Stimulated activated CD8-positive, alpha-beta memory T cell treated with anti-CD3 and anti-CD28 coated beads, Interleukin-7, amount 100 ng/mL, for 1 hour (primary cell): ENCODE measurements around the gene C1QTNF3.
"Not testable (repeated sequence)": the region's sequence is repeated elsewhere in the genome, so short reads cannot be mapped to it uniquely, and the experiment has no call there.

Experiments
- DNase-seq, 2 donors: peaks; one replicate each; pipeline ENCODE4 v3.0.0-alpha.2; 2020; ENCODE audit warnings: low read depth in 2 of 2

C1QTNF3 gene

GRCh38 chr5:34043099-34043876 lies at the start of gene C1QTNF3:
C1QTNF3 (minus strand) TSS chr5:34043213; CDS start chr5:34043125, 88 bp downstream.
- DNase-seq = no peak

- DNase-seq = not testable (repeated sequence)
Measured at GRCh38 chr5:34091039-34091438, 48.0 kb upstream of the C1QTNF3 start.

GRCh38 chr5:34089802-34090201 lies 46.8 kb upstream of the C1QTNF3 start:
- DNase-seq = not testable (repeated sequence)

GRCh38 chr5:34087728-34088127 lies 44.7 kb upstream of the C1QTNF3 start:
- DNase-seq = not testable (repeated sequence)

GRCh38 chr5:34083898-34084297 lies 40.9 kb upstream of the C1QTNF3 start:
- not testable (repeated sequence) for DNase-seq

GRCh38 chr5:34079505-34079904 lies 36.5 kb upstream of the C1QTNF3 start:
- not testable (repeated sequence) for DNase-seq

- DNase-seq = not testable (repeated sequence)
Measured at GRCh38 chr5:34077636-34078035, 34.6 kb upstream of the C1QTNF3 start.

- not testable (repeated sequence) for DNase-seq
Measured at GRCh38 chr5:34076719-34077364, 33.8 kb upstream of the C1QTNF3 start.

GRCh38 chr5:34074472-34074871 lies 31.5 kb upstream of the C1QTNF3 start:
- DNase-seq = not testable (repeated sequence)

- DNase-seq = not testable (repeated sequence)
Measured at GRCh38 chr5:34074071-34074470, 31.1 kb upstream of the C1QTNF3 start.

- not testable (repeated sequence) for DNase-seq
Measured at GRCh38 chr5:34070626-34071025, 27.6 kb upstream of the C1QTNF3 start.

- no peak for DNase-seq
Measured at GRCh38 chr5:34064656-34065055, 21.6 kb upstream of the C1QTNF3 start.

- no peak for DNase-seq
Measured at GRCh38 chr5:34062419-34062818, 19.4 kb upstream of the C1QTNF3 start.

GRCh38 chr5:34061993-34062392 lies 19.0 kb upstream of the C1QTNF3 start:
- DNase-seq = no peak

GRCh38 chr5:34059977-34060376 lies 17.0 kb upstream of the C1QTNF3 start:
- no peak for DNase-seq

- DNase-seq = no peak
Measured at GRCh38 chr5:34058532-34058931, 15.5 kb upstream of the C1QTNF3 start.

GRCh38 chr5:34057569-34057968 lies 14.6 kb upstream of the C1QTNF3 start:
- no peak for DNase-seq

- DNase-seq = no peak
Measured at GRCh38 chr5:34057118-34057517, 14.1 kb upstream of the C1QTNF3 start.

GRCh38 chr5:34055667-34056066 lies 12.7 kb upstream of the C1QTNF3 start:
- DNase-seq = no peak

- DNase-seq = no peak
Measured at GRCh38 chr5:34054400-34054729, 11.4 kb upstream of the C1QTNF3 start.

GRCh38 chr5:34053571-34054399 lies 10.8 kb upstream of the C1QTNF3 start:
- DNase-seq = no peak

- DNase-seq = no peak
Measured at GRCh38 chr5:34053133-34053532, 10.1 kb upstream of the C1QTNF3 start.
